ENCODE measurements around the gene RNF123. TPM values are rescaled to one million over a fixed set of nuclear protein-coding genes. Genes with fewer than 3 reads are reported as not detected.

RNF123 gene
- total RNA-seq, result 10 to 100 TPM; 10.9 to 41.8 (median 16.2) TPM

GRCh38 chr3:49689046-49689907 is at the start of gene RNF123, which contains the start of gene MST1:
Gene RNF123, plus strand, starts transcription at chr3:49689557. Its CDS starts 1,609 bp downstream, at chr3:49691166.
Gene MST1, minus strand, starts transcription at chr3:49689474. Its CDS starts 783 bp downstream, at chr3:49688691.
- Histone ChIP-seq H3K4me3 (peak within 1 kb of the TSS; percentile 64 to 95 (median 66)), H3K27ac (peak within 1 kb of the TSS; percentile 46 to 67), H3K4me1 (replicated peaks in 1 of 2) (peaks cover 8 to 9% of the 10 kb centered on the region in 2 donors)
- in situ Hi-C loops (cut with MboI; ENCODE audit: low pct_unique_long_range_greater_than_20kb in 2 of 9, low sequenced_read_pairs in 9 of 9, unreplicated experiment in 9 of 9), result no loop called here
- ATAC-seq (replicated peaks in 6 of 8), result peak; percentile 73 to 90 (median 84)
- WGBS, 10 experiments, result 0% methylated on average over 2 to 12 of the region's 66 CpGs; no CpG with 5 or more reads in 6 of the 10 experiments

- Histone ChIP-seq H3K27ac (no peak overlapping the region), H3K4me3 (no peak overlapping the region), H3K4me1 (replicated peaks in 1 of 2) (no peaks in the 10 kb centered on the region)
- 0 to 77% (median 55%) methylated on average over 1 to 7 of the region's 7 CpGs for WGBS, 10 experiments
- in situ Hi-C loops (cut with MboI; ENCODE audit: low pct_unique_long_range_greater_than_20kb in 2 of 9, low sequenced_read_pairs in 9 of 9, unreplicated experiment in 9 of 9), result no loop called here
- no peak for ATAC-seq (replicated peaks in 6 of 8)
These were observed 48.1 kb upstream of the RNF123 start for GRCh38 chr3:49641292-49641691.

GRCh38 chr3:49641921-49642707 is 47.2 kb upstream of the RNF123 start:
- no peak overlapping the region for H3K27ac ChIP-seq
- H3K4me1 ChIP-seq (replicated peaks in 1 of 2), result no peaks in the 10 kb centered on the region
- H3K4me3 ChIP-seq, result no peak overlapping the region
- WGBS, 10 experiments, result 100% methylated on average over 2 of the region's 14 CpGs; no CpG with 5 or more reads in 9 of the 10 experiments
- ATAC-seq (replicated peaks in 6 of 8), result no peak
- in situ Hi-C loops (cut with MboI; ENCODE audit: low pct_unique_long_range_greater_than_20kb in 2 of 9, low sequenced_read_pairs in 9 of 9, unreplicated experiment in 9 of 9), result no loop called here

- 55 to 100% (median 83%) methylated on average over 2 to 6 of the region's 9 CpGs; no CpG with 5 or more reads in 7 of the 10 experiments for WGBS, 10 experiments
- in situ Hi-C loops (cut with MboI; ENCODE audit: low pct_unique_long_range_greater_than_20kb in 2 of 9, low sequenced_read_pairs in 9 of 9, unreplicated experiment in 9 of 9), result no loop called here
- no peak for ATAC-seq (replicated peaks in 6 of 8)
These were observed 46.6 kb upstream of the RNF123 start for GRCh38 chr3:49642708-49643145.

GRCh38 chr3:49644684-49645083 is 44.7 kb upstream of the RNF123 start:
- WGBS, 10 experiments, result 0 to 100% (median 67%) methylated on average over 1 of the region's 8 CpGs; no CpG with 5 or more reads in 5 of the 10 experiments
- no peak for ATAC-seq (replicated peaks in 6 of 8)
- Histone ChIP-seq H3K4me1 (replicated peaks in 1 of 2) (no peaks in the 10 kb centered on the region), H3K27ac (no peak overlapping the region), H3K4me3 (no peak overlapping the region)
- in situ Hi-C loops (cut with MboI; ENCODE audit: low pct_unique_long_range_greater_than_20kb in 2 of 9, low sequenced_read_pairs in 9 of 9, unreplicated experiment in 9 of 9), result no loop called here

More at GRCh38 chr3:49642708-49643145, 46.6 kb upstream of the RNF123 start:
- H3K4me3 ChIP-seq, result no peak overlapping the region
- no peaks in the 10 kb centered on the region for H3K4me1 ChIP-seq (replicated peaks in 1 of 2)
- no peak overlapping the region for H3K27ac ChIP-seq

- no peak for ATAC-seq (replicated peaks in 6 of 8)
- no peak overlapping the region for H3K4me3 ChIP-seq
- no peak overlapping the region for H3K27ac ChIP-seq
- no peaks in the 10 kb centered on the region for H3K4me1 ChIP-seq (replicated peaks in 1 of 2)
- 38 to 100% (median 75%) methylated on average over 1 to 3 of the region's 3 CpGs; no CpG with 5 or more reads in 2 of the 10 experiments for WGBS, 10 experiments
- in situ Hi-C loops (cut with MboI; ENCODE audit: low pct_unique_long_range_greater_than_20kb in 2 of 9, low sequenced_read_pairs in 9 of 9, unreplicated experiment in 9 of 9), result no loop called here
These were observed 43.1 kb upstream of the RNF123 start for GRCh38 chr3:49646236-49646635.

GRCh38 chr3:49647741-49648140 is 41.6 kb upstream of the RNF123 start:
- peak in 6 of 8 experiments; percentile 14 to 79 (median 40) for ATAC-seq (replicated peaks in 6 of 8)
- Histone ChIP-seq H3K27ac (no peak overlapping the region), H3K4me3 (no peak overlapping the region), H3K4me1 (replicated peaks in 1 of 2) (no peaks in the 10 kb centered on the region)
- in situ Hi-C loops (cut with MboI; ENCODE audit: low pct_unique_long_range_greater_than_20kb in 2 of 9, low sequenced_read_pairs in 9 of 9, unreplicated experiment in 9 of 9), result no loop called here
- WGBS, 10 experiments, result 60 to 100% (median 82%) methylated on average over 1 to 2 of the region's 2 CpGs; no CpG with 5 or more reads in 6 of the 10 experiments

- no CpG with 5 or more reads among the region's 3 CpGs for WGBS, 10 experiments
- Histone ChIP-seq H3K4me3 (no peak overlapping the region), H3K27ac (no peak overlapping the region), H3K4me1 (replicated peaks in 1 of 2) (no peaks in the 10 kb centered on the region)
- ATAC-seq (replicated peaks in 6 of 8), result no peak
- in situ Hi-C loops (cut with MboI; ENCODE audit: low pct_unique_long_range_greater_than_20kb in 2 of 9, low sequenced_read_pairs in 9 of 9, unreplicated experiment in 9 of 9), result no loop called here
These were observed 40.9 kb upstream of the RNF123 start for GRCh38 chr3:49648354-49649019.

GRCh38 chr3:49649576-49649975 is 39.8 kb upstream of the RNF123 start:
- in situ Hi-C loops (cut with MboI; ENCODE audit: low pct_unique_long_range_greater_than_20kb in 2 of 9, low sequenced_read_pairs in 9 of 9, unreplicated experiment in 9 of 9), result no loop called here
- H3K4me3 ChIP-seq, result no peak overlapping the region
- no peak overlapping the region for H3K27ac ChIP-seq
- no peaks in the 10 kb centered on the region for H3K4me1 ChIP-seq (replicated peaks in 1 of 2)
- WGBS, 10 experiments, result 100% methylated on average over 1 of the region's 1 CpG; no CpG with 5 or more reads in 9 of the 10 experiments
- no peak for ATAC-seq (replicated peaks in 6 of 8)

GRCh38 chr3:49650177-49650576 is 39.2 kb upstream of the RNF123 start:
- no peak overlapping the region for H3K4me3 ChIP-seq
- no peak for ATAC-seq (replicated peaks in 6 of 8)
- 83% methylated on average over 1 of the region's 1 CpG; no CpG with 5 or more reads in 9 of the 10 experiments for WGBS, 10 experiments
- in situ Hi-C loops (cut with MboI; ENCODE audit: low pct_unique_long_range_greater_than_20kb in 2 of 9, low sequenced_read_pairs in 9 of 9, unreplicated experiment in 9 of 9), result no loop called here
- H3K4me1 ChIP-seq (replicated peaks in 1 of 2), result no peaks in the 10 kb centered on the region
- H3K27ac ChIP-seq, result no peak overlapping the region

- ATAC-seq (replicated peaks in 6 of 8), result no peak
- WGBS, 10 experiments, result 40 to 80% (median 63%) methylated on average over 1 to 3 of the region's 8 CpGs; no CpG with 5 or more reads in 6 of the 10 experiments
- in situ Hi-C loops (cut with MboI; ENCODE audit: low pct_unique_long_range_greater_than_20kb in 2 of 9, low sequenced_read_pairs in 9 of 9, unreplicated experiment in 9 of 9), result no loop called here
- Histone ChIP-seq H3K4me1 (replicated peaks in 1 of 2) (no peaks in the 10 kb centered on the region), H3K4me3 (no peak overlapping the region), H3K27ac (no peak overlapping the region)
These were observed 38.7 kb upstream of the RNF123 start for GRCh38 chr3:49650637-49651036.

- in situ Hi-C loops (cut with MboI; ENCODE audit: low pct_unique_long_range_greater_than_20kb in 2 of 9, low sequenced_read_pairs in 9 of 9, unreplicated experiment in 9 of 9), result no loop called here
- Histone ChIP-seq H3K27ac (no peak overlapping the region), H3K4me3 (no peak overlapping the region), H3K4me1 (replicated peaks in 1 of 2) (no peaks in the 10 kb centered on the region)
- 62 to 91% (median 84%) methylated on average over 2 to 18 of the region's 36 CpGs; no CpG with 5 or more reads in 4 of the 10 experiments for WGBS, 10 experiments
- peak in 1 of 8 experiments; percentile 10 for ATAC-seq (replicated peaks in 6 of 8)
These were observed 37.0 kb upstream of the RNF123 start for GRCh38 chr3:49652218-49652902.

Data from motor neuron (in vitro differentiated cells).